Measurements from ENCODE around the gene ATG5.

- TF ChIP-seq, protein P1, sequence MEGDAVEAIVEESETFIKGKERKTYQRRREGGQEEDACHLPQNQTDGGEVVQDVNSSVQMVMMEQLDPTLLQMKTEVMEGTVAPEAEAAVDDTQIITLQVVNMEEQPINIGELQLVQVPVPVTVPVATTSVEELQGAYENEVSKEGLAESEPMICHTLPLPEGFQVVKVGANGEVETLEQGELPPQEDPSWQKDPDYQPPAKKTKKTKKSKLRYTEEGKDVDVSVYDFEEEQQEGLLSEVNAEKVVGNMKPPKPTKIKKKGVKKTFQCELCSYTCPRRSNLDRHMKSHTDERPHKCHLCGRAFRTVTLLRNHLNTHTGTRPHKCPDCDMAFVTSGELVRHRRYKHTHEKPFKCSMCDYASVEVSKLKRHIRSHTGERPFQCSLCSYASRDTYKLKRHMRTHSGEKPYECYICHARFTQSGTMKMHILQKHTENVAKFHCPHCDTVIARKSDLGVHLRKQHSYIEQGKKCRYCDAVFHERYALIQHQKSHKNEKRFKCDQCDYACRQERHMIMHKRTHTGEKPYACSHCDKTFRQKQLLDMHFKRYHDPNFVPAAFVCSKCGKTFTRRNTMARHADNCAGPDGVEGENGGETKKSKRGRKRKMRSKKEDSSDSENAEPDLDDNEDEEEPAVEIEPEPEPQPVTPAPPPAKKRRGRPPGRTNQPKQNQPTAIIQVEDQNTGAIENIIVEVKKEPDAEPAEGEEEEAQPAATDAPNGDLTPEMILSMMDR (IDR thresholded peaks at IDR 0.05; ENCODE audit: poor library complexity): no peak
- no peak for TF ChIP-seq EZH2phosphoT487 (IDR thresholded peaks at IDR 0.05; ENCODE audit: low read depth, severe bottlenecking, unreplicated experiment)
- TF ChIP-seq EZH2 (IDR thresholded peaks at IDR 0.05; ENCODE audit: borderline replicate concordance): no peak
Observed at GRCh38 chr6:106256201-106256968, 69.2 kb downstream of the ATG5 start.
